RPMI7951 (cell line): ENCODE data around the gene RSPRY1. TPM values are rescaled to one million over a fixed set of nuclear protein-coding genes. Genes with fewer than 3 reads are reported as not detected.
"Not testable (repeated sequence)": the region's sequence is repeated elsewhere in the genome, so short reads cannot be mapped to it uniquely, and the experiment has no call there.

Experiments used
- DNase-seq: peaks from one replicate; pipeline ENCODE4 v3.0.0-alpha.2; 2012; ENCODE audit warnings: low read depth
- total RNA-seq: library from RNA; depleted of rRNA; stranded (reverse); fragments of >200 nt; shearing (Covaris generic); gene quantifications from 2 replicates; pipeline ENCODE4 v1.2.3, GENCODE V29; 2014

The RSPRY1 gene
- total RNA-seq, 1 experiment from 2014 or later = 41.5 TPM

GRCh38 chr16:57186872-57187854 lies 1.0 kb downstream of the RSPRY1 start:
- peak; percentile 30 for DNase-seq

GRCh38 chr16:57187902-57188710 lies 2.0 kb downstream of the RSPRY1 start:
- not testable (repeated sequence) for DNase-seq

GRCh38 chr16:57188711-57189002 lies 2.5 kb downstream of the RSPRY1 start:
- no peak for DNase-seq

GRCh38 chr16:57189527-57189926 lies 3.4 kb downstream of the RSPRY1 start:
- DNase-seq = not testable (repeated sequence)

- no peak for DNase-seq
These were observed 4.0 kb downstream of the RSPRY1 start for GRCh38 chr16:57190136-57190535.

- peak; percentile 35 for DNase-seq
These were observed 5.0 kb downstream of the RSPRY1 start for GRCh38 chr16:57191056-57191571.

- DNase-seq = no peak
These were observed 6.0 kb downstream of the RSPRY1 start for GRCh38 chr16:57192146-57192545.

GRCh38 chr16:57192720-57193486 lies 6.8 kb downstream of the RSPRY1 start:
- DNase-seq = peak; percentile 37

GRCh38 chr16:57194512-57194911 lies 8.4 kb downstream of the RSPRY1 start:
- DNase-seq = peak; percentile 87

- DNase-seq = no peak
These were observed 10.2 kb downstream of the RSPRY1 start for GRCh38 chr16:57196286-57196685.

- no peak for DNase-seq
These were observed 10.6 kb downstream of the RSPRY1 start for GRCh38 chr16:57196753-57197152.

GRCh38 chr16:57200321-57200720 lies 14.2 kb downstream of the RSPRY1 start:
- DNase-seq = not testable (repeated sequence)

- not testable (repeated sequence) for DNase-seq
These were observed 14.8 kb downstream of the RSPRY1 start for GRCh38 chr16:57200926-57201325.

- DNase-seq = no peak
These were observed 16.2 kb downstream of the RSPRY1 start for GRCh38 chr16:57202095-57202886.

GRCh38 chr16:57203451-57203850 lies 17.3 kb downstream of the RSPRY1 start:
- DNase-seq = no peak

GRCh38 chr16:57204675-57205074 lies 18.5 kb downstream of the RSPRY1 start:
- no peak for DNase-seq

GRCh38 chr16:57208926-57209325 lies 22.8 kb downstream of the RSPRY1 start:
- no peak for DNase-seq

- DNase-seq = no peak
These were observed 23.7 kb downstream of the RSPRY1 start for GRCh38 chr16:57209780-57210179.

GRCh38 chr16:57213462-57213861 lies 27.3 kb downstream of the RSPRY1 start:
- DNase-seq = no peak

- no peak for DNase-seq
These were observed 30.8 kb downstream of the RSPRY1 start for GRCh38 chr16:57216968-57217367.

GRCh38 chr16:57223057-57223456 lies 36.9 kb downstream of the RSPRY1 start:
- DNase-seq = no peak
